Fibroblast of skin of right biceps (primary cell): ENCODE measurements around the gene ZNF367.
"Not testable (repeated sequence)": the region's sequence is repeated elsewhere in the genome, so short reads cannot be mapped to it uniquely, and the experiment has no call there.

Experiments
- DNase-seq: peaks from one replicate; pipeline ENCODE4 v3.0.0-alpha.2; 2013

Gene ZNF367

GRCh38 chr9:96398582-96399324 is 19.4 kb downstream of the ZNF367 start:
- DNase-seq: no peak

- DNase-seq: no peak
Measured at GRCh38 chr9:96395964-96396363, 22.2 kb downstream of the ZNF367 start.

DNA sequence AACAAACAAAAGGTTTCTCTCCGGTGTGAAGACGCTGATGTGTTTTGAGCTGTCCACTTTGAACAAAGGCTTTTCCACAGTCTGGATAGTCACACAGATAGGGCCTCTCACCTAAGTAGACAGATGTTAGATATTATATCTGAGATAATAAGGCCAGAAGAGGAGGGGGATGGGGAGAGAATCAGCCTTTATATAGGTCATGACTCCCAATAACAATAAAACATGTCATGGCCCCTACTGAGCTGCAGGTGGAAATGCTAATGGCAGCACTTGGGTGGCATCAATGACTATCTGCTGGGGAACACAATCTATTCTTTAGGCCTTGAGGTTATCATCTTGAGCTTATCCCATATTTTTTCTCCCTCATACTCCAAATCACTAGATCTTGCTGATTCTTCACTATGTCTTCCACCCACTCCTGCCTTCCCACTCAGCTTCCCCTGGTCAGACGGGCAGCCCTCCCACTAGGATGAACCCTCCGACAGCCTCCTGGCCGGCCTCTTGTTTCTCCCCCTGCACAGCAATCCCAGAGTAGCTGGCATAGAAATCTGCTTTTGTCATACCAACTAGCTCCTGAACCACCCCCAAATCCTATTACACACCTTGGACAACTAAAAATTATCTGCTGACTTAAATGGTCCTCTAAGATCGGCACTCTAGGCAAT is 23.2 kb downstream of the ZNF367 start:
- no peak for DNase-seq

- no peak for DNase-seq
Measured at GRCh38 chr9:96392263-96392662, 25.9 kb downstream of the ZNF367 start.

DNA sequence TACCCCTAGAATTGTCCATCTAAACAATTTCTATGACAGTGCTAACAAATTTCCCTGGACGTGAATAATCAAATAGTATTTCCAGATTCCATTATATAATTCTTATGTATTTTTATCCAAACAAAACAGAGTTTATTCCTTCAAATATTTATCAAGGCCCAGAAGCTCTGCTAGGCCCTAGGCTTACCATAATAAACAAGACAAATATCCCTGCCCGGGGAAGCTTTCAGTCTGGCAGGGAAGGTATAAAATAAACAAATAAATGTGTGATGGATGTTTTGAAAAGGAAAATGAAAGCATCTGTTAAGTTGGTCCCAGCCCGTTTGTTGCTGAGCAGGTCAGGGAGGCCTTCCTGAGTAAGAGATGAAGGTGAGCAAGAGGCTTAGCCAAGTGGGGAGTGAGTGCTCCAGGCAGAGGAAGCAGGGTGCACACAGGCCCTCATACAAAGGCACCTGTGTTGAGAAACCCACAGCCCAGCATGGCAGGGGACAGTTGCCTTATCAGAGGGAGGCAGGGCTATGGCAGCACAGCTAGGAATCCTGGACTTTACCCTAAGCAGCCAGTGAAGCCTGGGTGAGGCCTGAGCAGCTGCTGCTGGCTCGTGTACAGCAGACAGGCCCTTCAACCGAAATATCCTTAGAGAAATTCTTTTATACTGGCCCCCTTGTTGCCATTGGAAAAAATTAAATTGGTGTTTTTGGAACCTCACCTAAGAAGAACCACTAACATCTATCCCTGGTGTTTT is 27.0 kb downstream of the ZNF367 start:
- no peak for DNase-seq

- DNase-seq: no peak
Measured at GRCh38 chr9:96388144-96388543, 30.0 kb downstream of the ZNF367 start.

- DNase-seq: no peak
Measured at GRCh38 chr9:96386157-96386556, 32.0 kb downstream of the ZNF367 start.

DNA sequence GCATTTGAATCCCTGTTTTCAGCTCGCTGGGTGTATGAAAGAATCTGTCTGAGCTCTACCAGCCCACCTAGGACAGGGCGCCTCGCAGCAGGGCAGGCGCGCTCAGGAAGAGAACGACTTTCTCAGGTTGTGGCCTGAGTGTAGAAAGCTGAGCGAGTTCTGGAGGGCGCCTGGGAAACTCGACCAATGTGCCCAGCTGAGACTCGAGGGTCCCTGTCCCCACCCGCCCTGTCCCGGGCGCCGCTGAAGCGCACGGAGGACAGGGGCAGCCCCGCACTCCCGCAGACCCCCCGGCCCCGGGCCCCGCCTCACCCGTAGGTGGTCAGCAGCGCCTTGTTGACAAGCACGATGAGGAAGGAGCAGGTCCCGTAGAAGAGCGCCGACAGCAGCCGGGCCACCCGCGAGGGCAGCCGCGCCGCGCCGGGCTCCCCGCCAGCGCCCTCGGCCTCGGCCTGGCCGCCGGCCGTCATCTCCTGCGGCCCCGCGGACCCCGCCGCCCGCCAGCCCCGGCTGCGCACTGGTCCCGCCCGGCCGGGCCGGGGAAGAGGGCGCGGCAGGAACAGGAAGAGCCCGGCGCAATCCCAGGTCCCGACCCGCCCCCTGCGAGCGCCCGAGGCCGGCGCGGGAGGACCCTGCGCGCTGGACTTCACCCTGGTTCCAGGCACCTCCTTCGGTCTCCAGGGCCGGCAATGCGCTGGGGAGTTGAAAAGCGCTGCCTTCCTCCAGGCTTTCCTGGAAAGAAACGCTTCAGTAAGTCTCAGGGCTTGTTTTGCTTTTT is 34.8 kb downstream of the ZNF367 start, which contains the start of gene SLC35D2:
Gene SLC35D2 (minus strand): TSS at position 547 of the 778 bp plus-strand sequence. CDS start 77 bp downstream, at position 470.
- peak; percentile 36 for DNase-seq

- no peak for DNase-seq
Measured at GRCh38 chr9:96382839-96383164, 35.4 kb downstream of the ZNF367 start.

DNA sequence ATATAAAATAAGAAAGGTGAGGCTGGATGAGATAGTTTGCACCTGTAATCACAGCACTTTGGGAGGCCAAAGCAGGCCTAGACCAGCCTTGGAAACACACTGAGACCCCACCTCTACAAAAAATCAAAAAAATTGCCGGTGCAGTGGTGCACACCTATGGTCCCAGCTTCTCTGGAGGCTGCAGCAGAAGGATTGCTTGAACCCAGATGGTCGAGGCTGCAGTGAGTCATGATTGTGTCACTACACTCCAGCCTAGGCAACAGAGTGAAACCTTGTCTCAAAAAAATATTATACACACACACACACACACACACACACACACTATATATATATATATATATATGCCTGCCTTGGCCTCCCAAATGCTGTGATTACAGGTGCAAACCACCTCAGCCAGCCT is 36.0 kb downstream of the ZNF367 start:
- peak; percentile 30 for DNase-seq

DNA sequence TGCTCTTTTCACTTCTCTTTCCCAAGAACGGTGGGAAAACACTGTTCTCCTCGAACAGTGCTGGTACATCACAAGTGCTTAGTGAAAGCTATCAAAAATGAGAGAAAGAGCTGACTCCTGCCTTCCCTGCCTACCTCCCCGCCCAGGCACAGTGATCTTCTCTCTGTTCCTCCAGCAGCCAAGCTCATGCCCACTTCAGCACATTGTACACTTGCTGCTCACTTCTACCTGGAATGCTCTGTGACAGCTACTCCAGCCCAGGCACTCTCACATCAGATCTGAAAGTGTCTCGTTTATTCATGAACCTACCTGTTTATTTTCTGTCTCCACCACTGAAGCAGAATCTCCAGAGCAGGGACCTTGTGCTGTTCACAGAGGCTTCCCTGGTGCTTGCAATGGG is 36.5 kb downstream of the ZNF367 start:
- no peak for DNase-seq

DNA sequence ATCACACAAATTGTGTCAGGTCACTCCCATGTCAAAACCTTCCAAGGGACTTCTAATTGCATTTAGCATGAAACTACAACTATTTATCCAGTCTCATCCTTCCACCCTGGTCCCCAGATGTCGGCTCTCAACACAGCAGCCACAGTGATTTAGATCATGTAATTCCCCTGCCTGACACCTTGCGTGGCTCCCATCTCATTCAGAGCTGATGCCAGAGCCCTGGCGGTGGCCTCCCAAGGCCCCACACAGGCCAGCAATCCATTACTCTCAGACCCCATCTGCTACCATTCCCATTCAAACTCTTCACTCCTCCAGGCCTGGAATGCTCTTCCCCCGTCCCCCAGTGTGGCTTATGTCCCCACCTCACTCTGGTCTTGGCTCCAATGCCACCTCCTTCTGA is 37.0 kb downstream of the ZNF367 start:
- DNase-seq: no peak

GRCh38 chr9:96379461-96379860 is 38.7 kb downstream of the ZNF367 start:
- DNase-seq: no peak

GRCh38 chr9:96378187-96378586 is 40.0 kb downstream of the ZNF367 start:
- DNase-seq: no peak

- DNase-seq: peak; percentile 62
Measured at GRCh38 chr9:96376891-96377874, 41.0 kb downstream of the ZNF367 start.

GRCh38 chr9:96375507-96375906 is 42.7 kb downstream of the ZNF367 start:
- DNase-seq: not testable (repeated sequence)

- DNase-seq: no peak
Measured at GRCh38 chr9:96367943-96368342, 50.2 kb downstream of the ZNF367 start.

DNA sequence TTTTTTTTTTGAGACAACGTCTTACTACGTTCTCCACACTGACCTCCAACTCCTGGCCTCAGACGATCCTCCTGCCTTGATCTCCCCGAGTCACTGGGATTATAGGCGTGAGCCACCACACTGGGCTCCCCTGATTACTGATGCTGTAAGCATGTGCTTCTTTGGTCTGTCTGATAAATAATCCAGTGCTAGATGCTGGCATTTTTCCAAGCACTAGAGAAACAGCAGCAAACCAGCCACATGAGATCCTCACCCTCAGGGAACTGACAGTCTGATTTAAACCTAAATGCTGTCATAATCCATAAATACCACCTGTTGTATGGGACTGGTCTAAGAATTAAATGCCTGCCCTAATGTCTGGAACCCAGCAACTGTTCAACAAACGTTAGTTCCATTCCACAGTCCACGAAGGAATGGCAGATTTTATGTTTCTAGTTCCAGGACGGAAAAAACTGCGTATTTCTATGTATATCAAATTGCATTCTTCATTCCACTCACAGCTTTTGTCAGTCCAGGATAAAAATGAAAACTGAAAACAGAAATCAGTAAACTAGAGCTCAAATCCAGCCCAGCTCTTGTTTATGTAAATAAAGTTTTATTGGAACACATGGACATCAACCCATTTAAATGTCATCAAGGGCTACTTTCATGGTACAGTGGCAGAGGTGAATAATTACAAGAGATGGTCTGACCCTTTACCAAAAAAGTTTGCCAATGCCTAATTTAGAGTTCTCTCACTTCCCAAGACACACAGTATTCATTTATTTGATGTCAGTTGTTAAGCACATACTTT is 54.8 kb downstream of the ZNF367 start:
- DNase-seq: no peak

- DNase-seq: not testable (repeated sequence)
Measured at GRCh38 chr9:96362119-96362518, 56.1 kb downstream of the ZNF367 start.

- DNase-seq: no peak
Measured at GRCh38 chr9:96361668-96362067, 56.5 kb downstream of the ZNF367 start.

DNA sequence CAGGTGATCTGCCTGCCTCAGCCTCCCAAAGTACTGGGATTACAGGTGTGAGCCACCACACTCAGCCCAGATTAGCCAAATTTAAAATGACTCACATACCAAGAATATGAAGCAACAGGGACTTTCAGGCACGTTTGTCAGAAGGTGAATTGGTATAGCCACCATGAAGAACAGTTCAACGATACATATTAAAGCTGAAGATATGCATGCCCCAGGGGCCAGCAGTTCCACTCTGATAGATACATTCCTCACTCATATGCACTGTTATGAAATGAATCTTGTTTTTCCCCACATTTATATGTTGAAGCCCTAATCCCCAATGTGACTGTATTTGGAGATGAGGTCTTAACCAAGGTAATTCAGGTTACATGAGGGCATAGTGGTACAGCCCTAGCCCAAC is 57.2 kb downstream of the ZNF367 start:
- no peak for DNase-seq
